Kidney (tissue), 14 donors: ENCODE measurements around the gene DENND2A. TPM values are rescaled to one million over a fixed set of nuclear protein-coding genes. Genes with fewer than 3 reads are reported as not detected.

Experiments used
- DNase-seq, 5 donors: peaks; one replicate each; pipeline ENCODE4 v3.0.0-alpha.2; 2013 to 2020
- FAIRE-seq: peaks from 2 replicates; lab custom pipeline; 2012; peaks lifted over from hg19 to GRCh38; lab: Jason Lieb, UNC
- H3K27ac ChIP-seq, 2 donors: one replicate each; pipeline ENCODE4 v1.7.0; 2013; ENCODE audit warnings: low read depth in 2 of 2, low read length in 2 of 2, inconsistent platforms in 1 of 2
- H3K27me3 ChIP-seq: one replicate; pipeline ENCODE4 v1.7.1; 2013; ENCODE audit warnings: low read length, inconsistent platforms; ENCODE audit not compliant: control insufficient read depth, insufficient read depth
- H3K36me3 ChIP-seq, 3 donors: one replicate each; pipeline versions ENCODE4 v1.7.0 to v1.7.1; 2013; ENCODE audit warnings: low read length in 3 of 3, control low read depth in 1 of 3, inconsistent platforms in 1 of 3; ENCODE audit not compliant: insufficient read depth in 3 of 3, control insufficient read depth in 2 of 3
- H3K4me1 ChIP-seq, 3 donors: one replicate each; pipeline versions ENCODE4 v1.7.0 to v1.7.1; 2013; ENCODE audit warnings: low read length in 3 of 3, inconsistent platforms in 1 of 3, low read depth in 1 of 3; ENCODE audit not compliant: control insufficient read depth in 2 of 3, insufficient read depth in 2 of 3
- H3K4me3 ChIP-seq, 3 donors: one replicate each; pipeline versions ENCODE4 v1.7.0 to v1.8.1; 2013; ENCODE audit warnings: low read length in 3 of 3, control low read depth in 1 of 3, inconsistent platforms in 1 of 3
- H3K9ac ChIP-seq, 3 donors: one replicate each; pipeline versions ENCODE4 v1.7.0 to v1.7.1; 2013; ENCODE audit warnings: low read length in 3 of 3, control low read depth in 1 of 3, inconsistent platforms in 1 of 3
- H3K9me3 ChIP-seq, 3 donors: one replicate each; pipeline versions ENCODE4 v1.7.0 to v1.7.1; 2013; ENCODE audit warnings: low read length in 3 of 3, control low read depth in 1 of 3, inconsistent platforms in 1 of 3; ENCODE audit not compliant: control insufficient read depth in 2 of 3, insufficient read depth in 1 of 3
- CTCF ChIP-seq: IDR thresholded peaks from 3 replicates; pipeline ENCODE4 v1.5.1; 2012; ENCODE audit warnings: mild to moderate bottlenecking, moderate library complexity, borderline replicate concordance; ENCODE audit not compliant: insufficient read depth; ENCODE audit errors: extremely low read depth
- intact Hi-C: fragments of 100-400 bp; cut with DNase I; formaldehyde crosslinking; loops from one replicate; pipeline ENCODE4 v1.11.1; 2022
- polyA plus RNA-seq: library from polyadenylated mRNA; stranded (reverse); fragments of 350-450 nt; fragmentation: Illumina TruSeq; extraction: RNeasy Lipid Tissue Mini Kit (QIAGEN cat#74804); gene quantifications from one replicate; pipeline ENCODE4 v1.2.3, GENCODE V29; 2014; ENCODE audit warnings: low read depth, low replicate concordance; ENCODE audit not compliant: insufficient read depth
- total RNA-seq: library from RNA; stranded (reverse); fragmentation: NEBNext Ultra II Directional; extraction: Animal tissue kit (Norgen Biotek cat#: 25700); gene quantifications from one replicate; pipeline ENCODE4 v1.2.1, GENCODE V29; 2021
- donor health status: control.
- donor health status: control.
- donor health status: control.
- donor health status: control.
- donor health status: control.
- donor health status: DM: yes; HTN: yes; CAD: no.
- donor health status: Normal renal cell carcinoma (clear cell type).

DENND2A gene
- total and polyA plus RNA-seq, 2 donors from 2014 or later: 6.5 to 18.0 TPM

DNA sequence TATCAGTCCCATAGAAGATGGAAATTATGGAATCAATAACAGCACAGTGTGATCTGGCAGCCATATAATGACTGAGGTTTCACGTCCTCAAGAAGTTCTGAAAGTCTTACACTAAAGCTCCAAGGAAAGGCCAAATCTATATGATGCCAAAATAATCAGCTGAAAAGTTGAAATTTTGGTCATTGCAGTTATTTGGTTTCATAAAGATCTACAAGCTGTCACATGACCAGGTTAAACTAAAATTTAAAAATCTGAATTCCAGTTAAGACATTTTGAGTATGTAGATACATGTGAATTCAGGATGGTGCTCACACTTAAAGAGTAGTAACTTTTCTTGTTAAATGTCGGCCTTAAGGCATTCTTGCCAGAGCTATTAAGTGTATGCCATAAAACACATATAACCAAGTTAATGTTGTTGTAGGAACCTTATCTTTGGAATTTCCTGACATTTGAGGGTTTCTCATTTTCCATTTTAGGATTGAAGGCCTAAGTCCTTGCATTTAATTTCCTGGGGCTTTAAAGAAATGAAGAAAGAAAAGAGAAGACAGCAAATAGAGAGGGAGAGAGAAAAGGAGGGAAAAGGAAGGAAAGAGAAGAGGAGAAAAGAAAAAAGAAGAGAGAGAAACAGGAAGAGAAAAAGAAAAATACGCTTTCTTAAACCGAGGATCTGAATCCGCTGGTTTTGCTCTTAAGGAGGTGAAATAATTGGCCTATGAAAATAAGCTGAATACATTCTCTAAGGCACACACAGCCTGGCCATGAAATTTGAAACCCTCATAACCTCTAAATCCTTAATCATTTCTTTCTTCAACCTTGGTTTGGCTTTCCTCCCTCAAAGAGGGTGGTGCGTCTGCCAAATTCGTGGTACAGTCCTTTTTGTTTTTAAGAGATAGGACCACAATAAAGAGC lies 43.8 kb downstream of the DENND2A start:
- no peaks in the 10 kb centered on the region for H3K27me3 ChIP-seq
- no peak for FAIRE-seq
- H3K36me3 ChIP-seq: peaks cover 0 to 2% (median 0%) of the 10 kb centered on the region in 3 donors
- H3K9me3 ChIP-seq: no peaks in the 10 kb centered on the region
- no peak for TF ChIP-seq CTCF
- intact Hi-C loops: no loop called here
- DNase-seq: peak in 2 of 5 donors; percentile 65 to 71
- H3K4me1 ChIP-seq: peaks cover 0 to 12% (median 9%) of the 10 kb centered on the region in 3 donors
- no peak overlapping the region for H3K4me3 ChIP-seq
- H3K27ac ChIP-seq: no peak overlapping the region
- no peak overlapping the region for H3K9ac ChIP-seq

- H3K27ac ChIP-seq: no peak overlapping the region
- H3K27me3 ChIP-seq: no peaks in the 10 kb centered on the region
- intact Hi-C loops: no loop called here
- no peak overlapping the region for H3K4me3 ChIP-seq
- H3K36me3 ChIP-seq: peaks cover 0 to 2% (median 0%) of the 10 kb centered on the region in 3 donors
- peak in 4 of 5 donors; percentile 65 to 83 (median 72) for DNase-seq
- peak; percentile 9 for TF ChIP-seq CTCF
- H3K4me1 ChIP-seq: peaks cover 0 to 14% (median 12%) of the 10 kb centered on the region in 3 donors
- no peak overlapping the region for H3K9ac ChIP-seq
- no peak for FAIRE-seq
- H3K9me3 ChIP-seq: no peaks in the 10 kb centered on the region
Measured at GRCh38 chr7:140595468-140596092, 45.0 kb downstream of the DENND2A start.

GRCh38 chr7:140594131-140594691 lies 46.4 kb downstream of the DENND2A start:
- no peak for TF ChIP-seq CTCF
- Histone ChIP-seq H3K27me3 (no peaks in the 10 kb centered on the region), H3K4me1 (peaks cover 0 to 14% (median 12%) of the 10 kb centered on the region in 3 donors), H3K36me3 (no peaks in the 10 kb centered on the region), H3K4me3 (no peak overlapping the region), H3K9ac (no peak overlapping the region), H3K9me3 (no peaks in the 10 kb centered on the region), H3K27ac (no peak overlapping the region)
- FAIRE-seq (no peak), DNase-seq (peak in 1 of 5 donors; percentile 38)
- intact Hi-C loops: no loop called here
